GM19025 (cell line): Measurements from ENCODE around the gene PRSS38.

Experiments
- ATAC-seq: cut with Tn5 transposase; IDR thresholded peaks from one replicate; pipeline ENCODE4 v1.9.1; 2021; ENCODE audit warnings: mild to moderate bottlenecking, low read depth, moderate library complexity; ENCODE audit not compliant: unreplicated experiment

Gene PRSS38

GRCh38 chr1:227893949-227894721, 78.7 kb downstream of the PRSS38 start:
- no peak for ATAC-seq

GRCh38 chr1:227894831-227895451, 79.5 kb downstream of the PRSS38 start:
- no peak for ATAC-seq
